SK-N-MC (cell line): ENCODE results near the gene HNRNPC.

Experiments
- DNase-seq: peaks from one replicate; pipeline ENCODE4 v3.0.0-alpha.2; 2011; ENCODE audit warnings: low read depth, low spot score
- H3K27ac ChIP-seq: fragments of 200-600 bp; sonication (generic); 2 replicates; pipeline ENCODE4 v1.5.1; 2016; ENCODE audit warnings: mixed run types
- H3K36me3 ChIP-seq: fragments of 200-600 bp; sonication (generic); 2 replicates; pipeline ENCODE4 v1.6.1; 2017; ENCODE audit warnings: antibody characterized with exemption, low read length, mixed read lengths; ENCODE audit not compliant: insufficient read depth
- H3K4me3 ChIP-seq: fragments of 200-600 bp; sonication (generic); 2 replicates; pipeline ENCODE4 v1.5.1; 2016
- H3K9ac ChIP-seq: fragments of 200-600 bp; sonication (generic); 2 replicates; pipeline ENCODE4 v1.8.0; 2017; ENCODE audit warnings: mixed run types, mixed read lengths; ENCODE audit not compliant: insufficient read length
- H3K9me3 ChIP-seq: fragments of 200-600 bp; sonication (generic); 2 replicates; pipeline ENCODE4 v1.6.1; 2017; ENCODE audit warnings: low read depth, mild to moderate bottlenecking, antibody characterized with exemption, low read length, moderate library complexity, mixed read lengths
- EZH2 ChIP-seq: fragments of 200-600 bp; sonication (generic); IDR thresholded peaks from one replicate; pipeline ENCODE4 v1.6.1; 2017; ENCODE audit warnings: antibody characterized with exemption
- FOXP2 ChIP-seq: optimal IDR thresholded peaks from 2 replicates; pipeline ENCODE3; 2011; ENCODE audit warnings: mild to moderate bottlenecking, moderate library complexity; ENCODE audit not compliant: insufficient read depth; ENCODE audit errors: extremely low read length, control extremely low read depth
- POLR2AphosphoS5 ChIP-seq: IDR thresholded peaks from 2 replicates; pipeline ENCODE4 v1.6.1; 2012; ENCODE audit warnings: mild to moderate bottlenecking, low read depth, low read length, borderline replicate concordance

The HNRNPC gene

GRCh38 chr14:21205678-21206581, 63.3 kb downstream of the HNRNPC start:
- Histone ChIP-seq H3K9me3 (no peaks in the 10 kb centered on the region), H3K36me3 (peaks cover 70% of the 10 kb centered on the region), H3K27ac (peak overlapping the region; percentile 50; the same call in 1 of the 2 replicates), H3K4me3 (no peak overlapping the region), H3K9ac (no peak overlapping the region)
- TF ChIP-seq POLR2AphosphoS5 (no peak; the same call in none of the 2 replicates), EZH2 (no peak), FOXP2 (no peak)
- no peak for DNase-seq

GRCh38 chr14:21205026-21205677, 64.1 kb downstream of the HNRNPC start:
- no peaks in the 10 kb centered on the region for H3K9me3 ChIP-seq
- peaks cover 66% of the 10 kb centered on the region for H3K36me3 ChIP-seq
- no peak overlapping the region for H3K9ac ChIP-seq
- TF ChIP-seq POLR2AphosphoS5 (no peak), FOXP2 (no peak), EZH2 (no peak)
- no peak overlapping the region for H3K4me3 ChIP-seq
- no peak for DNase-seq
- peak overlapping the region; percentile 50; the same call in 1 of the 2 replicates for H3K27ac ChIP-seq

GRCh38 chr14:21204167-21205025, 64.8 kb downstream of the HNRNPC start:
- DNase-seq, result no peak
- H3K27ac ChIP-seq, result peak overlapping the region; percentile 50; the same call in 1 of the 2 replicates
- H3K9ac ChIP-seq, result no peak overlapping the region
- no peaks in the 10 kb centered on the region for H3K9me3 ChIP-seq
- peaks cover 58% of the 10 kb centered on the region for H3K36me3 ChIP-seq
- TF ChIP-seq EZH2 (no peak), FOXP2 (no peak)
- no peak overlapping the region for H3K4me3 ChIP-seq

GRCh38 chr14:21203470-21204166, 65.6 kb downstream of the HNRNPC start:
- DNase-seq, result no peak
- no peak for TF ChIP-seq FOXP2
- peak; percentile 38 for TF ChIP-seq POLR2AphosphoS5
- Histone ChIP-seq H3K9ac (no peak overlapping the region), H3K36me3 (peaks cover 50% of the 10 kb centered on the region), H3K4me3 (no peak overlapping the region), H3K9me3 (no peaks in the 10 kb centered on the region), H3K27ac (peak overlapping the region; percentile 50)

DNA sequence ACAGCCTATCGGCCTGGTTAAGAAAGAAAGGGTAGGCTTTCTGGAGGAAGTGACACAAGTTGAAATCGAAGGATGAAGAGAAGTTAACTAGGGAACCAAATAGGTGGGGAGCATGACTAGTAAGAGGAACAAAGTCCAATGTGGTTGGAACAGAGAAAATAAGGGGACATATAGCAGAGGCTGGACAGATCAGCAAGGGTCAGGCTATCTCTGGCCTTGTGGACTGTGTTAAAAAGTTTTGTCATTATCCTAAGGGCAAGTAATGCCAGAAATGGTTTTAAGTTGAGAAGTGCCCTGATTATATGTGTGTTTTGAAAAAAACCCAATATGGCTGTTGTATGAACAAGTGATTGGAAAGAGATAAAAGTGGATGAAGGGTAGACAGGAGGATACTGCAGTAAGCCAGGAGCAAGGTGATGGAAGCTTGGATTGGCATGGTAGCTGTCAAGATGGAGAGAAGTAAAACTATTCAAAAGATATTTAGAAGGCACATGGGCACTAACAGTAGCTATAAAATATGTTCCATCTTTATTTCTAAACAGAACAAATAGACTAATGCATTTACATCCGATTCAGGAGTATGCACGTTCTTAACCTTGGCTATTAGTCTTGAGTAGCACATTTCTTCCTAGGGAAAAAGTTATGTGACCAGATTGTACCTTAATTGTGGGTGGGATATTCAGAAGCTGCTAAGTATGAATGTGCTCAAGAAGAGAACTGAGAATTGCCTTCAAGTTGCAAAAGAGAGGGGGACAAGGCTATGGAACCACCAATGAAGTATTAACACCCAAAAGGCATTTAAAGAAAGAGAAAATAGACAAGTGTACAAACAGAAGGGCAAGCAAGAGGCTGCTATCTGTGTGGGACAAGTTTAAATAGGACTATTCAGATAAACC, 66.5 kb downstream of the HNRNPC start:
- TF ChIP-seq FOXP2 (no peak), POLR2AphosphoS5 (no peak), EZH2 (no peak)
- no peak for DNase-seq
- Histone ChIP-seq H3K9ac (no peak overlapping the region), H3K9me3 (no peaks in the 10 kb centered on the region), H3K36me3 (peaks cover 41% of the 10 kb centered on the region), H3K4me3 (no peak overlapping the region), H3K27ac (peak overlapping the region; percentile 66)

- no peak overlapping the region for H3K4me3 ChIP-seq
- H3K27ac ChIP-seq, result peak overlapping the region; percentile 66
- H3K9me3 ChIP-seq, result no peaks in the 10 kb centered on the region
Observed at GRCh38 chr14:21201732-21202462, 67.3 kb downstream of the HNRNPC start.

More at GRCh38 chr14:21201732-21202462, 67.3 kb downstream of the HNRNPC start:
- no peak for DNase-seq
- Histone ChIP-seq H3K9ac (no peak overlapping the region), H3K36me3 (peaks cover 33% of the 10 kb centered on the region)
- TF ChIP-seq POLR2AphosphoS5 (peak; percentile 46), EZH2 (no peak)
